CD4-positive, alpha-beta T cell treated with Interleukin-12 subunit alpha and Interleukin-12 subunit beta, for 1 hour (primary cell): ENCODE results near the gene CAMK4.

Source experiments
- DNase-seq: peaks from one replicate; pipeline ENCODE4 v3.0.0-alpha.2; 2020

Gene CAMK4

GRCh38 chr5:111447099-111447498, 222.9 kb downstream of the CAMK4 start:
- DNase-seq: no peak

- DNase-seq: no peak
Measured at GRCh38 chr5:111447822-111448221, 223.6 kb downstream of the CAMK4 start.

GRCh38 chr5:111453295-111453694, 229.1 kb downstream of the CAMK4 start:
- DNase-seq: no peak

GRCh38 chr5:111453747-111454146, 229.6 kb downstream of the CAMK4 start:
- DNase-seq: no peak

GRCh38 chr5:111454198-111454622, 230.0 kb downstream of the CAMK4 start:
- no peak for DNase-seq

GRCh38 chr5:111454776-111455175, 230.6 kb downstream of the CAMK4 start:
- DNase-seq: no peak

GRCh38 chr5:111461255-111461671, 237.1 kb downstream of the CAMK4 start:
- no peak for DNase-seq

GRCh38 chr5:111461934-111462333, 237.8 kb downstream of the CAMK4 start:
- no peak for DNase-seq

GRCh38 chr5:111463311-111463710, 239.1 kb downstream of the CAMK4 start:
- DNase-seq: no peak

- no peak for DNase-seq
Measured at GRCh38 chr5:111469293-111469896, 245.2 kb downstream of the CAMK4 start.

- no peak for DNase-seq
Measured at GRCh38 chr5:111469903-111470302, 245.7 kb downstream of the CAMK4 start.

- no peak for DNase-seq
Measured at GRCh38 chr5:111472096-111472495, 247.9 kb downstream of the CAMK4 start.

GRCh38 chr5:111472579-111472978, 248.4 kb downstream of the CAMK4 start:
- DNase-seq: no peak

GRCh38 chr5:111478266-111478665, 254.1 kb downstream of the CAMK4 start:
- no peak for DNase-seq

GRCh38 chr5:111478898-111479297, 254.7 kb downstream of the CAMK4 start:
- no peak for DNase-seq

- no peak for DNase-seq
Measured at GRCh38 chr5:111480346-111480745, 256.2 kb downstream of the CAMK4 start.

- DNase-seq: no peak
Measured at GRCh38 chr5:111486055-111486454, 261.9 kb downstream of the CAMK4 start.

- DNase-seq: no peak
Measured at GRCh38 chr5:111486926-111487325, 262.7 kb downstream of the CAMK4 start.

GRCh38 chr5:111488353-111488752, 264.2 kb downstream of the CAMK4 start:
- DNase-seq: no peak

- DNase-seq: no peak
Measured at GRCh38 chr5:111493031-111493430, 268.8 kb downstream of the CAMK4 start.

GRCh38 chr5:111494355-111494999, 270.3 kb downstream of the CAMK4 start:
- no peak for DNase-seq

- no peak for DNase-seq
Measured at GRCh38 chr5:111495159-111495558, 271.0 kb downstream of the CAMK4 start.

GRCh38 chr5:111498346-111498745, 274.2 kb downstream of the CAMK4 start:
- no peak for DNase-seq

GRCh38 chr5:111502956-111503355, 278.8 kb downstream of the CAMK4 start:
- DNase-seq: no peak

- no peak for DNase-seq
Measured at GRCh38 chr5:111505096-111505495, 280.9 kb downstream of the CAMK4 start.
